Suprapubic skin (tissue), 3 donors: ENCODE measurements around the gene GHRHR.

Experiments
- EP300 ChIP-seq: sonication (generic); formaldehyde crosslinking; IDR thresholded peaks from one replicate; pipeline ENCODE4 v1.6.1; 2017; ENCODE audit warnings: antibody characterized with exemption
- POLR2A ChIP-seq, 2 donors: fragments of 450-650 bp; IDR thresholded peaks; one replicate each; pipeline ENCODE4 v1.6.1; 2017; ENCODE audit warnings: antibody characterized with exemption in 2 of 2, mild to moderate bottlenecking in 2 of 2, moderate library complexity in 2 of 2
- TF ChIP-seq, protein P1 (sequence below), 2 donors: fragments of 200-600 bp in 1 of 2; fragments of 450-650 bp in 1 of 2; sonication (generic) in 1 of 2; IDR thresholded peaks; one replicate each; pipeline ENCODE4 v1.5.1; 2016 to 2019; ENCODE audit warnings: antibody characterized with exemption in 2 of 2, mild to moderate bottlenecking in 1 of 2, moderate library complexity in 1 of 2

DNA sequence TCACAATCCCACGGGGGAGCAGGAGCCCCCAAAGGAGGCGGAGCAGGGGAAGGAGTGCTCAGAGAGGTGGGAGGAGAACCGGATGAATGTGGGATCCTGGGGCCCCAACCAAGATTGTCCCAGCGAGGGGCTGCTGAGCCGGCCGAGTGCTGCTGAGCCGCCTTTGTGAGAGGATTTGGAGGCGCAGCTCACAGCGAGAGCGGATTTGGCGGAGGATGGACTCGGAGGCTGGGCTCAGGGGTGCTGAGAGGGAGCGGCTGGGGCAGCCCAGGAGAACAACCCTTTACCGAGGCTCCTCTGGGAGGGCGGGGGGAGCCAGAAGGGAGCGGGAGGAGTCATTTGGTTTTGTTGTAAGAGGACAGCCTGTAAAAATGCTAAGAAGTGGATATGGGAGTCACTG, 23.0 kb downstream of the GHRHR start:
- TF ChIP-seq EP300 (no peak), POLR2A (IDR thresholded peaks at IDR 0.05) (no peak)
- TF ChIP-seq, protein P1, sequence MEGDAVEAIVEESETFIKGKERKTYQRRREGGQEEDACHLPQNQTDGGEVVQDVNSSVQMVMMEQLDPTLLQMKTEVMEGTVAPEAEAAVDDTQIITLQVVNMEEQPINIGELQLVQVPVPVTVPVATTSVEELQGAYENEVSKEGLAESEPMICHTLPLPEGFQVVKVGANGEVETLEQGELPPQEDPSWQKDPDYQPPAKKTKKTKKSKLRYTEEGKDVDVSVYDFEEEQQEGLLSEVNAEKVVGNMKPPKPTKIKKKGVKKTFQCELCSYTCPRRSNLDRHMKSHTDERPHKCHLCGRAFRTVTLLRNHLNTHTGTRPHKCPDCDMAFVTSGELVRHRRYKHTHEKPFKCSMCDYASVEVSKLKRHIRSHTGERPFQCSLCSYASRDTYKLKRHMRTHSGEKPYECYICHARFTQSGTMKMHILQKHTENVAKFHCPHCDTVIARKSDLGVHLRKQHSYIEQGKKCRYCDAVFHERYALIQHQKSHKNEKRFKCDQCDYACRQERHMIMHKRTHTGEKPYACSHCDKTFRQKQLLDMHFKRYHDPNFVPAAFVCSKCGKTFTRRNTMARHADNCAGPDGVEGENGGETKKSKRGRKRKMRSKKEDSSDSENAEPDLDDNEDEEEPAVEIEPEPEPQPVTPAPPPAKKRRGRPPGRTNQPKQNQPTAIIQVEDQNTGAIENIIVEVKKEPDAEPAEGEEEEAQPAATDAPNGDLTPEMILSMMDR (IDR thresholded peaks at IDR 0.05) = no peak
